ENCODE results near the gene PPA1.
A peak's percentile ranks its signal among the peaks of the same experiment; 100 is the strongest.
"Not testable (repeated sequence)": the region's sequence is repeated elsewhere in the genome, so short reads cannot be mapped to it uniquely, and the experiment has no call there.

The PPA1 gene

DNA sequence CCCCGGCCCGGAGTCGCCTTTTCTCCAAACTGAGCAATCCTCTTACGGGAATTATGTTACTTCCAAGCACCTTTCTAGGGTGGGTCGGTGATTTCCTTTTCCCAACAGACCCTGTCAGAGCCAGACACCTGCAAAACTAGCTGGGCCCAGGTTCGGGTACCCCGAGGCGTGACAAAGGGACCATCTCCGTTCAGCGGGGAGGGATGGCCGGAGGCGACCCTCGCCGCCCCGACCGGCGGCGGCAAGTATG, 445 bp downstream of the PPA1 start:
- no peaks in the 10 kb centered on the region for H3K4me1 ChIP-seq (ENCODE audit: control insufficient read depth, insufficient read depth, low read length)
- peak overlapping the region; percentile 28; the same call in 1 of the 2 replicates for H3K27ac ChIP-seq (ENCODE audit: low read depth, low read length)
- H3K9me3 ChIP-seq (ENCODE audit: control insufficient read depth, insufficient read depth, low read depth, low read length): peaks cover 5% of the 10 kb centered on the region; the same call in 1 of the 2 replicates
- H3K9ac ChIP-seq (ENCODE audit: low read length): peak overlapping the region; percentile 74
- H3K27me3 ChIP-seq (ENCODE audit: control insufficient read depth, insufficient read depth, low read length): no peaks in the 10 kb centered on the region
- peaks cover 24% of the 10 kb centered on the region for H3K36me3 ChIP-seq (ENCODE audit: control insufficient read depth, insufficient read depth, low read length)
- H3K4me3 ChIP-seq (ENCODE audit: low read depth, low read length): peak overlapping the region; percentile 78

DNA sequence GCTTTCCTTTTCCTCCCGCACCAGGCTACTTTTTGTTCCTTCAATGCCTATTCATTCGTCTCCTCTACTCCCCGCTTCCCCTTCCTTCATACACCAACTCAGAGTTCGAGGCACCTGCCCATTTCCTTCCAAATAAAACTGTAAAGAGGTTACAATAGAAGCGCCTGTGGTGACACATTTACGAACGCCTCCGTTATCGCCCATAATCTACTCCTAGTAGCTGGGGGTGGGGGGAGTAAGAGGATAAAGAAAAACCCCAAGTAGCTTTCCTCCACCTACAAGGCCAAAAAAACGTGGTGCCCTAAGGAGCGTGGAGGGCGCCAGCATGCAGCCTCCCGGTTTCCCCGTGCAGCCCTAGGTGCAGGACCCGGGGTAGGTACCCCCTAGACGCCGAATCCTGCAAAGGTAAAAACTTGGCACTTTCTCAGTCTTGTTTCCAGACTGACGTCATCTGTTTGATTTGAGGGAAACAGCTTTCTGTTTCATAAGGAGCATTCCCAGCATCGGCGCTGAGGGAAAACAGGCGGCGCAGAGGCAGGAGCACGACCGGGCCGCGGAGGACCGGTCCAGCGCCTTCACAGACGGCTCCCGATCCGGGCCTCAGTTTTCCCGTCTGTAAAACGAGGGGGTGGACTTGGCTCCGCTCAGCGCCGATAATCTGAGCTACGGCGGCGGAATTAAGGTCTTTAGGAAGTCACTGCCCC, 922 bp downstream of the PPA1 start:
- Histone ChIP-seq H3K9me3 (ENCODE audit: control insufficient read depth, insufficient read depth, low read depth, low read length) (peaks cover 1% of the 10 kb centered on the region; the same call in 1 of the 2 replicates), H3K27ac (ENCODE audit: low read depth, low read length) (peak overlapping the region; percentile 28; the same call in 1 of the 2 replicates), H3K36me3 (ENCODE audit: control insufficient read depth, insufficient read depth, low read length) (peaks cover 27% of the 10 kb centered on the region), H3K4me3 (ENCODE audit: low read depth, low read length) (peak overlapping the region; percentile 78), H3K27me3 (ENCODE audit: control insufficient read depth, insufficient read depth, low read length) (no peaks in the 10 kb centered on the region), H3K9ac (ENCODE audit: low read length) (peak overlapping the region; percentile 74), H3K4me1 (ENCODE audit: control insufficient read depth, insufficient read depth, low read length) (no peaks in the 10 kb centered on the region)

DNA sequence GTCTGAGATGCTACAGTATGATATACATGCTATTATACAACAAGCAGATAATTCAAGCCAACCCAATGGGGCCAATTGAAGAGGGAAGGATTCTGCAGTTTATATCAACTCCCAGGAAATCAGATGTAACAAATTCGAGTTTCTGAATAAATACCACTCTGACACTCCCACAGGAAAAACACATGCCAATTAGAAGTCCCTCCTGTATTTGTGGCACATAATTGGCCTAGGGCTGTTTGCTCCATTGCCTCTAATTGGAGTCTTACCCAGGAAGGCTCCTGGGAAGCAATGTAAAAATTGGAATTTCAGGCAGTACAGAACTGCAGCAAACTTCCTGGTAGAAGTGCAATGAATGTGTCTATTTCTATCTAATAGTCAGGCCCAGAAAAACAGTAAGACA, 4.7 kb downstream of the PPA1 start:
- no peaks in the 10 kb centered on the region for H3K9me3 ChIP-seq (ENCODE audit: control insufficient read depth, insufficient read depth, low read depth, low read length)
- no peaks in the 10 kb centered on the region for H3K27me3 ChIP-seq (ENCODE audit: control insufficient read depth, insufficient read depth, low read length)
- H3K4me1 ChIP-seq (ENCODE audit: control insufficient read depth, insufficient read depth, low read length): no peaks in the 10 kb centered on the region
- H3K4me3 ChIP-seq (ENCODE audit: low read depth, low read length): no peak overlapping the region
- peaks cover 29% of the 10 kb centered on the region for H3K36me3 ChIP-seq (ENCODE audit: control insufficient read depth, insufficient read depth, low read length)
- H3K27ac ChIP-seq (ENCODE audit: low read depth, low read length): no peak overlapping the region
- no peak overlapping the region for H3K9ac ChIP-seq (ENCODE audit: low read length)

DNA sequence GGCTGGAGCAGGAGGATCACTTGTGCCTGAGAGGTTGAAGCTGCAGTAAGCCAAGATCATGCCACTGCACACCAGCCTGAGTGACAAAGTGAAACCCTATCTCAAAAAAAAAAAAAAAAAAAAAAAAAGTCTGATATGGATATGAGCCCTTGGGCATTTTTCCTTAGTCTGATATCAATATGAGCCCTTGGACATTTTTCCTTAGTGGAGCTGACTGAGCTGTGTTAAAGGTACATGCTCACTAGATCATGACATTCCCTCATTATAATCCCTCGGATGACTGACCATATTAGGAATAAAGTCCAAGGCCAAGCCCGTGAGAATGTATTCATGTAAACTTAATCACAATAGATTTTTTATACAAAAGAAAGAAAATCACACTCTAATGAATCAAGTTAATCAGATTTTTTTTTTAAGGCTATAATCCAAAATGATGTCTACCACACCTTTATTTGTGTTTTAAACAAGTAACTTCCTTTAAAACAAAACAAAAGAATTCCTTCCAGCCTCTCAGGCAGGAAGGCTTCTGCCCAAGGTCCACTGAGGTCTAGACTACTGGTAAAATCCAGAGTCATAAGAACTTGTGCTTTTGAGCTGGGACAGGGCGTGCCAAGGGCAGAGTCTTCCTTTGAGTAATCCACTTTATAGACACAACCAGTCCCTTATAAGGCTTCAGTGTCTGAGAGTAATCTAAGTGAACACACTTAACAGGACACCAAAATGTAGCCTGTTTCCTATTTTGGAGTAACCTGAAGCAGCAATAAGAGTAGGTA, 5.5 kb downstream of the PPA1 start:
- Histone ChIP-seq H3K9me3 (ENCODE audit: control insufficient read depth, insufficient read depth, low read depth, low read length) (no peaks in the 10 kb centered on the region), H3K27me3 (ENCODE audit: control insufficient read depth, insufficient read depth, low read length) (no peaks in the 10 kb centered on the region), H3K27ac (ENCODE audit: low read depth, low read length) (no peak overlapping the region), H3K4me3 (ENCODE audit: low read depth, low read length) (no peak overlapping the region), H3K4me1 (ENCODE audit: control insufficient read depth, insufficient read depth, low read length) (no peaks in the 10 kb centered on the region), H3K36me3 (ENCODE audit: control insufficient read depth, insufficient read depth, low read length) (peaks cover 35% of the 10 kb centered on the region), H3K9ac (ENCODE audit: low read length) (no peak overlapping the region)

DNA sequence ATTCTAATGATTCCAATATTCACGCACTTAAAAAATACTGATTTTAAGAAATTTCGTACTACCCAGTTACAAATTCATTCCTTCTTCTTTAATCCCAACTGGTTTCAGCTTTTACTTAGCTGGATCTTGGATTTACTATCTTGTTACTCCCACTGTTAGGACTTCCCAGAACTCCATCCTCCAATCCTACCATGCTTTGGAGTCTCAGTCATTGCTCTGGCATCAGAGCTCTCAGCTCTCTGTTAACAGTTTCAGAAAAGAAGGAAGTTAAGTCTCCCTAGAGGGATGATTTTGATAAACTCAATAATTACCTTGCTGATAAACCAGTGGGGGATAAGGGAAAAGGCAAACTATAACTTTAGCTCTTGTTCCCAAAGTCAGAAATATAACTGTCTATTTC, 9.5 kb downstream of the PPA1 start:
- Histone ChIP-seq H3K27me3 (ENCODE audit: control insufficient read depth, insufficient read depth, low read length) (no peaks in the 10 kb centered on the region), H3K9ac (ENCODE audit: low read length) (no peak overlapping the region), H3K4me3 (ENCODE audit: low read depth, low read length) (no peak overlapping the region), H3K27ac (ENCODE audit: low read depth, low read length) (no peak overlapping the region), H3K9me3 (ENCODE audit: control insufficient read depth, insufficient read depth, low read depth, low read length) (no peaks in the 10 kb centered on the region), H3K4me1 (ENCODE audit: control insufficient read depth, insufficient read depth, low read length) (no peaks in the 10 kb centered on the region; the same call in 1 of the 2 replicates), H3K36me3 (ENCODE audit: control insufficient read depth, insufficient read depth, low read length) (peaks cover 21% of the 10 kb centered on the region)

DNA sequence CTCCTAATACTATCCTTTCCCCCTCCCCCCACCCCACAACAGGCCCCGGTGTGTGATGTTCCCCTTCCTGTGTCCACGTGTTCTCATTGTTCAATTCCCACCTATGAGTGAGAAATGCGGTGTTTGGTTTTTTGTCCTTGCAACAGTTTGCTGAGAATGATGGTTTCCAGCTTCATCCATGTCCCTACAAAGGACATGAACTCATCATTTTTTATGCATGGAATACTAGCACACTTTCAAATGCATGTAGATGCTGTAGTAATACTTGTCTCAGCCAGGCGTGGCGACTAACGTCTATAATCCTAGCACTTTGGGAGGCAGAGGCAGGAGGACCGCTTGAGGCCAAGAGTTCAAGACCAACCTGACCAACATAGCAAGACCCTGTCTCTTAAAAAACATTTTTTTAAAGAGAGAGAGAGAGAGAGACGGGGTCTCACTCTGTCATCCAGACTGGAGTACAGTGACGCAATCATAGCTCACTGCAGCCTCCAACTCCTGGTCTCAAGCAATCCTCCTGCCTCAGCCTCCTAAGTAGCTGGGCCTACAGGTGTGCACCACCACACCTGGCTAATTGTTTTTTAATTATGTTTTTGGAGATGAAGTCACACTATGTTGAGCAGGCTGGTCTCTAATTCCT, 10.3 kb downstream of the PPA1 start:
- H3K36me3 ChIP-seq (ENCODE audit: control insufficient read depth, insufficient read depth, low read length): peaks cover 20% of the 10 kb centered on the region

DNA sequence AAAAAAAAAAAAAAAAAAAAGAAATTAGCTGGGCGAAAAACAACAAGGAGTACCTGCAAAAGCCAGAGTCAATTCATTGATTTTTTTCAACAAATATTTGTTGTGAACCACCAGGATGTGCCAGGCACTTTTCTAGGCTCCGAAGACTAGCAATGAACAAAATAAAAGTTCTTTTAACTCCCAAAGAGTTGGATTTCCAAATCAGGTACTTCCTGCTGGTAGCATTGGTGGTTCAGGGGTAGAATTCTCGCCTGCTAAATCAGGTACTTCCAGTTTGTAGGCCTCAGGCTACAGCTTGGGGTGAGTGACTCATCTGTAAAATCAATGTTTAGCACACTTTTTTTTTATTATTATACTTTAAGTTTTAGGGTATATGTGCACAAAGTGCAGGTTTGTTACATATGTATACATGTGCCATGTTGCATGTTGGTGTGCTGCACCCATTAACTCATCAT, 10.9 kb downstream of the PPA1 start:
- Histone ChIP-seq H3K27ac (ENCODE audit: low read depth, low read length) (no peak overlapping the region; the same call in 1 of the 2 replicates), H3K9ac (ENCODE audit: low read length) (no peak overlapping the region), H3K4me1 (ENCODE audit: control insufficient read depth, insufficient read depth, low read length) (no peaks in the 10 kb centered on the region; the same call in 1 of the 2 replicates), H3K27me3 (ENCODE audit: control insufficient read depth, insufficient read depth, low read length) (no peaks in the 10 kb centered on the region), H3K4me3 (ENCODE audit: low read depth, low read length) (no peak overlapping the region), H3K36me3 (ENCODE audit: control insufficient read depth, insufficient read depth, low read length) (peaks cover 22% of the 10 kb centered on the region), H3K9me3 (ENCODE audit: control insufficient read depth, insufficient read depth, low read depth, low read length) (no peaks in the 10 kb centered on the region)

More for the DNA sequence above, 10.3 kb downstream of the PPA1 start:
- H3K4me1 ChIP-seq (ENCODE audit: control insufficient read depth, insufficient read depth, low read length); H3K9ac ChIP-seq (ENCODE audit: low read length); H3K27ac ChIP-seq (ENCODE audit: low read depth, low read length); H3K9me3 ChIP-seq (ENCODE audit: control insufficient read depth, insufficient read depth, low read depth, low read length); H3K27me3 ChIP-seq (ENCODE audit: control insufficient read depth, insufficient read depth, low read length); H3K4me3 ChIP-seq (ENCODE audit: low read depth, low read length): not testable (repeated sequence)

DNA sequence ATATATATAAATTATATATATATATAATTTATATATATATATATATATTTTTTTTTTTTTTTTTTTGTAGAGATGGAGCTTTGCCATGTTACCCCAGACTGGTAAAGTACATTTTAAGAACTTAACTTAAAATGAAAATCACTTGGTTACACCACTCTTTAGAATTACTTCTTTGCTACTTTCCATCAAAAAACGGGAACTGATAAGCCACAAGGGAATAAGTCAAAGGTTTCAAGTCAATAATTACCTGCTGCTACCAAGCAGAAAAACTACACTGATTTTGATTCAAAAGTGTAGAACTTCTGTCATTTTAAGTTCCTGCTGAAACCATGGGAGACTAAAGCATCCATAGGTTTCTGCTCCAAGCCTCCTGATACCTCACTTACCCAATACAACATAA, 12.2 kb downstream of the PPA1 start:
- Histone ChIP-seq H3K36me3 (ENCODE audit: control insufficient read depth, insufficient read depth, low read length) (peaks cover 31% of the 10 kb centered on the region), H3K9me3 (ENCODE audit: control insufficient read depth, insufficient read depth, low read depth, low read length) (no peaks in the 10 kb centered on the region), H3K4me1 (ENCODE audit: control insufficient read depth, insufficient read depth, low read length) (no peaks in the 10 kb centered on the region; the same call in 1 of the 2 replicates), H3K9ac (ENCODE audit: low read length) (no peak overlapping the region), H3K27ac (ENCODE audit: low read depth, low read length) (no peak overlapping the region), H3K27me3 (ENCODE audit: control insufficient read depth, insufficient read depth, low read length) (no peaks in the 10 kb centered on the region), H3K4me3 (ENCODE audit: low read depth, low read length) (no peak overlapping the region)

DNA sequence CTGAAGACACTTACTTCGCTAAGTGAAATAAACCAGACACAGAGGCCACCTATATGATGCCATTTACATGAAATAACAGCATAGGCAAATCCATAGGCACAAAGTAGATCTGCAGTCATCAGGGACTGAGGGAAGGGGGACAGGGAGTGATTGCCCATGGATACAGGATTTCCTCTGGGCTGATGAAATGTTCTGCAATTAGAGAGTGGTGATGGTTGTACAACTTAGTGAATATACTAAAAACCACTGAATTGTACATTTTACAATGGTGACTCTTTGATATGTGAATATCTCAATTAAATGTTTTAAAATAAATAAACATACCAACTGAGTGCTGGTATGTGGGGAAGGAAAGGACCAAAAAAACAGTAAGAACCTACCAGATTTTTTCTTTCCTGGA, 20.4 kb downstream of the PPA1 start:
- peaks cover 88% of the 10 kb centered on the region for H3K36me3 ChIP-seq (ENCODE audit: control insufficient read depth, insufficient read depth, low read length)
- H3K9me3 ChIP-seq (ENCODE audit: control insufficient read depth, insufficient read depth, low read depth, low read length): no peaks in the 10 kb centered on the region
- no peaks in the 10 kb centered on the region for H3K27me3 ChIP-seq (ENCODE audit: control insufficient read depth, insufficient read depth, low read length)
- H3K27ac ChIP-seq (ENCODE audit: low read depth, low read length): no peak overlapping the region
- no peaks in the 10 kb centered on the region for H3K4me1 ChIP-seq (ENCODE audit: control insufficient read depth, insufficient read depth, low read length)
- no peak overlapping the region for H3K4me3 ChIP-seq (ENCODE audit: low read depth, low read length)
- H3K9ac ChIP-seq (ENCODE audit: low read length): no peak overlapping the region

DNA sequence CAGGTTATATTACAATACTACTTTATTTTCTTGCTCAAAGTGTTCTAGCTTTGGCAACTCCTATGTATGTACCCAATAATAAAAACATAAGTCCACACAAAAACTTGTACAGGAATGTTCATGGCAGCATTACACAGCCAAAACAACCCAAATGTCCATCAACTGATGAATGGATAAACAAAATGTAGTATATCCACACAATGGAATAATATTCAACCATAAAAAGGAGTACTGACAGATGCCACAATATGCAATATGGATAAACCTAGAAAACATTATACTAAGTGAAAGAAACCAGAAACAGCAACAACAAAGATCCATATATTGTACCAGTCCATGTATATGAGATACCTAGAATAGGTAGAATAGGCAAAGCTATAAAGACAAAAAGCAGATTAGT, 21.0 kb downstream of the PPA1 start:
- H3K4me1 ChIP-seq (ENCODE audit: control insufficient read depth, insufficient read depth, low read length): no peaks in the 10 kb centered on the region
- H3K36me3 ChIP-seq (ENCODE audit: control insufficient read depth, insufficient read depth, low read length): peaks cover 88% of the 10 kb centered on the region

DNA sequence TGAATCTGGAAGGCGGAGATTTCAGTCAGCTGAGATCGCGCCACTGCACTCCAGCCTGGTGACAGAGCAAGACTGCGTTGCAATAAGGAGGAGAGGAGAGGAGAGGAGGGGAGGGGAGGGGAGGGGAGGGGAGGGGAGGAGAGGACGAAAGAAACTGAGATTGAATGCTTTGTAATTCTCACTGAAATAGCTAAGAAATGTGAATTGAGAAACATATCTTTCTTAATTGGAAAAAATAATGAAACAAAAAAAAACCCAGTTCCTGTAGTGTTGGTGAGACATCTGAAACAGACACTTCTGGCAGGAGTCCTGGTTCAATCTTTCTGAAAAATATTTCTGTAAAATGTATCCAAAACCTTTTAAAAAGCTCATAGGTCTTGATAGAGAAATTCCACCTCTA, 26.5 kb downstream of the PPA1 start:
- no peak overlapping the region for H3K27ac ChIP-seq (ENCODE audit: low read depth, low read length)
- no peaks in the 10 kb centered on the region for H3K27me3 ChIP-seq (ENCODE audit: control insufficient read depth, insufficient read depth, low read length)
- no peaks in the 10 kb centered on the region for H3K9me3 ChIP-seq (ENCODE audit: control insufficient read depth, insufficient read depth, low read depth, low read length)
- H3K36me3 ChIP-seq (ENCODE audit: control insufficient read depth, insufficient read depth, low read length): peaks cover 84% of the 10 kb centered on the region
- H3K4me1 ChIP-seq (ENCODE audit: control insufficient read depth, insufficient read depth, low read length): no peaks in the 10 kb centered on the region
- H3K9ac ChIP-seq (ENCODE audit: low read length): no peak overlapping the region
- no peak overlapping the region for H3K4me3 ChIP-seq (ENCODE audit: low read depth, low read length)

More for the DNA sequence above, 21.0 kb downstream of the PPA1 start:
- no peak overlapping the region for H3K9ac ChIP-seq (ENCODE audit: low read length)
- H3K4me3 ChIP-seq (ENCODE audit: low read depth, low read length): no peak overlapping the region
- H3K27ac ChIP-seq (ENCODE audit: low read depth, low read length): no peak overlapping the region
- H3K27me3 ChIP-seq (ENCODE audit: control insufficient read depth, insufficient read depth, low read length): no peaks in the 10 kb centered on the region
- no peaks in the 10 kb centered on the region for H3K9me3 ChIP-seq (ENCODE audit: control insufficient read depth, insufficient read depth, low read depth, low read length)
